GM19397 (cell line): ENCODE results near the gene OTOGL.
"Not testable (repeated sequence)": the region's sequence is repeated elsewhere in the genome, so short reads cannot be mapped to it uniquely, and the experiment has no call there.

Experiments
- ATAC-seq: cut with Tn5 transposase; IDR thresholded peaks from one replicate; pipeline ENCODE4 v1.9.1; 2021; ENCODE audit warnings: mild to moderate bottlenecking, moderate library complexity; ENCODE audit not compliant: unreplicated experiment

The OTOGL gene

GRCh38 chr12:80222261-80222660 lies 122.9 kb downstream of the OTOGL start:
- ATAC-seq, result no peak

DNA sequence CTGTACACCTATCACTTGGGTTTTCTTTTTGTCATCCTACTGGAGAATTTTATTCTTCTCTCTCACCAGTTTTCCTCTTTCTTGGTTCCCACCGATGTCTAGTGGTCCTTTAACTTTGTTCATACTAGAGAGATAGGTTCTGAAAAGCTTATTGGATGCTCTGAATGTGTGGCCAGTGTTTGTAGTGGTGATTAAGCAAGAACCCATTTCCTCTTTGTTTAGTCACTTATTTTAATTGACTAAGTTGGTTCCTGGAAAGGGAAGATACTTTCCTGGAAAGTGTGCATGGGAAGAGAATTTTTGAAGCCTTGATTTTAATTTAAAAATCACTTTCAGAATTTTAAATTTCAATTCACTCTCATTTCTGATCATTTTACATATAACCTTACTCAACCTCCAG lies 127.2 kb downstream of the OTOGL start:
- ATAC-seq, result no peak

- ATAC-seq, result not testable (repeated sequence)
Observed at GRCh38 chr12:80227904-80228303, 128.6 kb downstream of the OTOGL start.

DNA sequence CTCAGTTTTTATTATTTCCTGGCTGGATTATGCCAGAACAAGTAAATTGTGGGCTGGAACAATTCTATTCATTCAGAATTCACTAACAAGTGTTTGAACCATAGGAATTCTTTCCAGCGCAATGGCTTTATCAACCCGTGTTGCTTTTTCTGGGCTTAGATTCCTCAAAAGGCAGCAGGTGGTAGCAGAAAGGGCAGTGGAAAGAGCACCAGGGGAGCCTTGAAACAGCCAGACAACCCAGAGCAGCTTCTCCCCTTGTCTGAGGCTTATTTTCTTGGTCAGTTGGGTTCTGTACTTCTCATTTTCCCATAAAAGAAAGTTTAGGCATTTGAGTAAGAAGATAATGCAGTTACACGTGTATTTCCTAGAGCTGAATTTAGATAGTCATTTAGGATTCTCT lies 130.7 kb downstream of the OTOGL start:
- ATAC-seq, result no peak

GRCh38 chr12:80232837-80233236 lies 133.5 kb downstream of the OTOGL start:
- no peak for ATAC-seq

GRCh38 chr12:80233926-80234325 lies 134.6 kb downstream of the OTOGL start:
- no peak for ATAC-seq

- ATAC-seq, result no peak
Observed at GRCh38 chr12:80234667-80235066, 135.3 kb downstream of the OTOGL start.

DNA sequence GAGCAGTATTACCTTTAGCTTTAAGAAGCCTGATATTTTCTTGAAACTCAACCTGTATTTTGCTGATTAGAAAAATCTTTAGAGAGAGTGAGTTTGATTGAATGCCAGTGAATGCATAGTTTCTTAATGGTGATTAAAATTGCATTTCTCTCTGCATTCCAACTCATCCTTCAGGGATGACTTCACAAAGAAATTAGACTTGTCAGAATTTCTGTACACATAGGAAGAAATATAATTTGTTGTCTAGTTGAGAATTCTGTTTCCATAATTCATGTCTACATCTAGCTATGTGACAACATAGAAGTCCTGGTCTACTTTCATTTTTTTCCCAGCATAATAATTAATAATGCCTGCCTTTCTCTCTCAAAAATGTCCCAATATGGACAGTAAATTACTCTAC lies 136.6 kb downstream of the OTOGL start:
- no peak for ATAC-seq

GRCh38 chr12:80239867-80240266 lies 140.5 kb downstream of the OTOGL start:
- ATAC-seq, result no peak

- no peak for ATAC-seq
Observed at GRCh38 chr12:80241576-80242273, 142.4 kb downstream of the OTOGL start.

- ATAC-seq, result no peak
Observed at GRCh38 chr12:80242321-80242720, 143.0 kb downstream of the OTOGL start.

GRCh38 chr12:80249581-80249980 lies 150.2 kb downstream of the OTOGL start:
- ATAC-seq, result not testable (repeated sequence)

DNA sequence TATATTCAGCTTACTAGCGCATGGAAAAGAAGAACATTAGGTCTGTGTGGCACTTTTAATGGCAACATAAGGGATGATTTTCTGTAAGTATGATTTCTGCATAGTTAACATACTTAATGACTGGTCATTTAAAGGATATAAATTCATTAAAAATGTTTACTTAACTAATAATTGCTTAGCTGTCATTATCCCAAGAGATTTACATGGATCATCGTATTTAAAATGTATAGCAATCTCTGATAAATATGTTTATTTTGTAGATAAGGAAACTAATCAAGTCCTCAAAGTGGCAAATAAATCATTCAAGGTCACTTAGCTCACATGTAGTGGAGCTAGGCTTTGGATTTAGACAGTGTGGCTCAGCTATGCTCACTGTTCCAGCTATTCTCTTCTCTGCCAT lies 158.6 kb downstream of the OTOGL start:
- ATAC-seq, result no peak

- ATAC-seq, result no peak
Observed at GRCh38 chr12:80260269-80260668, 160.9 kb downstream of the OTOGL start.

GRCh38 chr12:80261403-80261802 lies 162.1 kb downstream of the OTOGL start:
- no peak for ATAC-seq

DNA sequence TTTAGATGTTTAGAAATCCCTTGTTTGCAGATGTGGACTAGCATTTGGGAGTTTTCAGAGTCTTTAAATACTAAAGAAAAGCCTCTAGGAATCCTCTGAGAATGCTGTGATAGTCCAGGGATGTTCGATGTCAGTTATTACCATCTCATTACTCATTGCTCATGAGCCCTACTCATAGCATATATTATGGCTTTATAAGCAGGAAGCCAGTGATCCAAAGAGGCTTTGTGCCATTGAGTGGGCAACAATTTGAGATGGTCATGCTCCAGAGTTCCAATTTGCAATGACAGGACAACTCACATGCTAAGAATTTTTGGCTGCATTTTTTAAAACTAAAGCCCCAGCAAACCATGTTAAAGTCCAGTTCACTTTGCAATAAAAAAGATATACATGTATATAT lies 163.0 kb downstream of the OTOGL start:
- no peak for ATAC-seq

GRCh38 chr12:80262771-80263170 lies 163.4 kb downstream of the OTOGL start:
- no peak for ATAC-seq

DNA sequence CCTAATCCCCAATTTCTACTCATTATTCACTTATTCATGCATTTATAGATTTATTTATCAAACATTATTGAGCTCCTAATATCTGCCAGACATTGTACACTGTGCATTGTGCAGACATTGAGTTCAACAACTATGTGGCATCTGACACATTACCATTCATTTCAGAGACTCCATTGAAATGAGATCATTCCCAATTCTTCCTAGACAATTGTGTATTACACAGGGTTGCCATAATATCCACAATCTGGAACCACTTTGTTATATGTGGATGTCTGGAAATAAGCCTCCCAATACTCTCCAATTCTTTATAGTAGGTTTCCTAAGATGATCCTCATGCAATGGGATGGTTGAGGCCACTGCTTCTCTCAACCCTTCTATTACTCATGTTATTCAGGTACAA lies 165.0 kb downstream of the OTOGL start:
- no peak for ATAC-seq

GRCh38 chr12:80264891-80265290 lies 165.6 kb downstream of the OTOGL start:
- no peak for ATAC-seq

DNA sequence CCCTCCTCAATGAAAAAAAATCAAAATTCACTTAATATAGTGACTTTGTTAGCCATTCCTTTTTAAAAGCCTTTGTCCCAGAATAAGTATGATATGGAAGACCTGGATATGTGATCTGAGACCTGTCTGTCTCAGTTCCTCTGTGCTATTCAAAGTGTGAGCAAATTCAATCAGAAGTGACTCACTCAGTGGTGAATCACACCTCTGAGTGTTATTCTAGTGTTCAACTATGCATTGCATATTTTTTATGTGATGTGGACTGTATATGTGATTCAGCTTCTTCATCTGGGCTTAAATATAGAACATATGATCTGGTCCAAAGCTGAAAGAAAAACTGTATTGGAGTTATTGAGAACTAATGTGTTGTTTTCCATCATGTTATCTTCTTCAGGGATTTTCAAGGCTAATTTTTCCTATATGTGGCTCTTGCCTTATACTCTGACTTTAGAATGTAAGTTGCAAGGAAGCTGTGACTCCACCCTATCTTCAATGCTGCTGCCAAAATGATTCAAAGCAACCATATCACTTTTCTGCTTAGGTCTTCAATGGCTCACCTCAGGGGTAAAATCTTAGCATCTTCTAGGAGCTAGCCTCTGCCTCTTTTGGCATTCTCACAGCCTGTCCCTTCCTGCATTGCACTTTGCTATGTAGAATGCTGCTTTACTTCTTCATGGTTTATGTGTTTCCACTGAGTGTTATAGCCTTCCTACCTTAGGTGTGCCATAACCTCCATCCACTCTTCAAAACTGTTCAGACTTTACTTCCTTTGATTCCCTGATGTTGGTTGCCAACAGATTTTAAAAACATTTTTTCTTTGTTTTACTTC lies 169.8 kb downstream of the OTOGL start:
- no peak for ATAC-seq

DNA sequence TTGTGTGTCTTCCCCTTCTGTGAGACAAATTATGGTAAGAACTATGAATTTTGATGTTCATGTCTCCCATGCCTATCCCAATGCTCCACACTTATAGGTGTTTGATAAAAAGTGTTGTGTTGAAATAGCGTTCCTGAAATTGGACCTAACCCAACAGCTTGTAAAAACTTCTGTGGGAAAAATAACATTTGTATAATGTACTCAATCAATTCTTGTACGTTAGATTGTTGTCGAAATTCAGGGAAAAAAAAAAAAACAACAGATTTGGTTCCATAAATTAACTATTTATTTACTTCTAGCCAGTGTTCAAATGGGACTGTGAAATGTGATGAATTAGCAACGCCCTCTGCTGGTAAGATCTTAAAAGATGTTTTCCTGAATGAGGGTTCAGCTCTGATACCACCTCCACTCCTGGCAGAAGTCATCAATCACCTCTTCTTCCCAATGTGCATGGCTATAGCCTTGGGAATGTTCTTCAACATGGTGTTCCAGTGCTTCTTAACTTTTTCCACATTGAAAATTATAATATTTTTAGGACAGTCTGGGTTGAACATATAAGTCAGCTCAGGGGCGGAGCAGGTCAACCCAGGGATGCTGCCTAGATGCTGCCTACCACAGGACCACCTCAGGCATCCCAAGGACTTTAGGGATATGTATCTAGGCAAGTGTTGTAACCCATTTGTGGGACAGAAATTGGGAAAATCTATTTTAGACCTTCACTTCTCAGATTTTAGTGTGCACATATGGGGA lies 170.6 kb downstream of the OTOGL start:
- no peak for ATAC-seq

- ATAC-seq, result no peak
Observed at GRCh38 chr12:80271780-80272179, 172.4 kb downstream of the OTOGL start.
